HG02938 (cell line): ENCODE measurements around the gene NAPB.
A peak's percentile ranks its signal among the peaks of the same experiment; 100 is the strongest.

Experiments used
- ATAC-seq: cut with Tn5 transposase; IDR thresholded peaks from one replicate; pipeline ENCODE4 v1.9.1; 2021; ENCODE audit warnings: mild to moderate bottlenecking, moderate library complexity; ENCODE audit not compliant: unreplicated experiment

NAPB gene

DNA sequence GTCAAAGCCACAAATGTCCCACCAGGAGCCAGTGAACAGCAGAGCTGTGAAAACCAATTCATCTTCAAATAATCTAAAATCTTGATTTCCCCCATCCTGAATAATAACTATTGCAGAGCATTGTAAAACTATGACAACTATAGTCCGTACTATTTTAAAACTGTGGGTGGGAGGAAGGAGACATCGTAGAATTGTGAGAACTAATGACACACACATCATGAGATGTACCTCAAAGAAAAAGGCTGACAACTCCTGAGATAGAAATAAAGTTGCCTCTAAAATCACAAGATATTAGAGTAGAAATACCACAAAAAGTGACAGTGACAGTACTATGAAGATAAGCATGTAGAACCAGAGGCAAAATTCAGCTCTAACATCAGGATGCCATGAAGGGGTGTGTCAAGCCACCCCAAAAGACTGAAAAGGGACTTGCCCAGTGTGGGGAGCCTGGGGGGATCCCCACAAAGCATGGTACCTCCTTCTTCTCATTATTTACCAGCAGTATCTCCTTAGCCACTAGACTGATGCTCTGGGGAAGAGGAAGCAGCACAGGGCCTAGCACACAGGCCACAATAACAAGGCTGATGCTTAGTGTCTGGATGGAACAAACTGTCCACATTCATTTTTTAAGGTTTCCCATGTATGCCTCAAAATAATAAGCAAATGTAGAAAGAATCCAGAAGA, 13.4 kb downstream of the NAPB start:
- peak; percentile 83 for ATAC-seq

DNA sequence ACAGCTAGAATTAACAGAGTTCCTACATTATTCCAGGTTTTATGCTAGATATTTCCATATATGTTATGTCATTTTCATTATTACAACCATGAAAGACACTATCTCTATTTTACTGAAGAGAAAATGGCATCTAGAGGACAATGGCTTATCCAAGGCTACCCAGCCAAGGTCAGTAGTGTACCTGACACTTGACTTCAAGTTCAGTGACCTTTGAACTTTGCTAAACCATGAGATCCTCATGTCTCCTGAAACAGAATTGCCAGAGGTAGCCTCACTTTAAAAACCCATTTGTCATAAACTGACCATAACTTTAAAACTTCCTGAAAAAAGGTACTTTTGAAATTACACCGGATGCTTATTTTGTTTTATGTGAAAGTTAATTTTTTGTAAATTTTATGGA, 14.4 kb downstream of the NAPB start:
- ATAC-seq = no peak

DNA sequence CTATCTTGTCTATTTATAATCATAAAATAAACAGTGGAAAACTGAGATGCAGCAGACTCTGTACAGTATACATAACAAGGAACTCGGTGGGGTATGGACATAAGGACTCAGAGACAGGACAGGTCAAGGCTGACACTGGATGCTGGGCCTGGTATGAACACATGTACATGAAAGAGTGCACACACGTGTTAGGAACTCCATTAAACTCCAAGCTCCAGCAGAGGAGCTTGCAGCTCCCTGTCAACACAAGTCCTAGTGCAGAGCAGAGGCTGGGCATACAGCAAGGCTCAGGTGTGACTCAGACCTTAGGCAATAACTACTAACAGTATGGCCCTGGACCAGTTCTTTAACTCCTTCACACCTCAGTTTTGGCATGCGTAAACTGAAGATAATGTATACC, 17.1 kb downstream of the NAPB start:
- no peak for ATAC-seq

DNA sequence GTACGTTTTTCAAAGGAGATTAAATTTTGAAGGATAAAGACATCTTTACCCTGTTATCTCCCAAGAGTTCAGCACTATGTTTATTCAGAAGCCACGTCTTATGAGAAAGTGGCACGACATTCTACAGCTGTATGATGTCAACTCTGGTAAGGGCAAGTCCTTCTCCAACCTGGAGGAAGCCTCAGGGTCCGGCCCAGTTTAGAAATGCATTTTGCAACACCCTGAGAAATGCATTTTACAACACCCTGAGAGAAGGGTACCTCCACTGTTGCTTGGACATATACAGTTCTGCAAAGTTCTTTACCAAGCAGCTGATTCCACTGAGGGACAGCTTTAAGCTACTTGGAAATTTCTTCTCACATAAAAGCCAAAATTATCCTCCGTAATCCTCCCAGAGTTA, 17.5 kb downstream of the NAPB start:
- no peak for ATAC-seq

GRCh38 chr20:23401051-23401450, 20.2 kb downstream of the NAPB start:
- ATAC-seq = no peak

- peak; percentile 72 for ATAC-seq
Observed at GRCh38 chr20:23399568-23400241, 21.6 kb downstream of the NAPB start.

- ATAC-seq = no peak
Observed at GRCh38 chr20:23397961-23398360, 23.3 kb downstream of the NAPB start.

GRCh38 chr20:23396950-23397627, 24.2 kb downstream of the NAPB start:
- ATAC-seq = no peak

DNA sequence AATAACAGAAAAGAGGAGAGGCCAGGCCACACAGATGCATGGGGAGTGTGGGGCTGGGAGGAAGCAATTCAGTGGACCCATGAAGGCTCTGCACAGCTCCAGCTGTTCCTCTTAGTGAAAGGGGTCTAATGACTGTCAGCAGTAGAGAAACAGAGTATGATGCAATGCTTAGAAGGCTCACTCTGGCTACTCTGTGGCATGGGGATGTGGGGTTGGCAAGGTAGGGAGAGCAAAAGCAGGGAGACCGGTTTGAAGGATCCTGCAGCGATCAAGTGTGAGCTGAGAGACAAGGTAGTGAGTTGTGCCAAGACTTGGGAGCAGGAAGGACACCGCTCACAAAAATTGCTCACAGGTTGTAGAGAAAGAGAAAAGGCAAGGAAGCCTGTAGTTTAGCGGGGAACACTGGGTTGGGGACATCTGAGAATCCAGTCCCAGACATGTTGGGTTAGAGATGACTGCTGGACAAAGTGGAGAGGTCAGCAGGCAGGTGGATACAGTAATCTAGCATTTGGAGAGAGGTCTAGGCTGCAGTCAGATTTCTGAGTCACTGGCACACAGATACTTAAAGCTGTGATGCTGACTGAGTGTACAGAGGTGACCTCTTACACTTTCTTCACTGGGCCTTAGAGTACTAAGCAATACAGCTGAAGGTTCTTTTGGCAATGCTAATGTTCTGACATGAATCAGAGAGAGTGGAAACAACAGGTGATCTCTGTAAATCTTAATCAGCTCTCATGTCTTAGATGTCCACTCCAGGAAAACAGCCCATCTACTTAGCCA, 27.1 kb downstream of the NAPB start:
- ATAC-seq = no peak

DNA sequence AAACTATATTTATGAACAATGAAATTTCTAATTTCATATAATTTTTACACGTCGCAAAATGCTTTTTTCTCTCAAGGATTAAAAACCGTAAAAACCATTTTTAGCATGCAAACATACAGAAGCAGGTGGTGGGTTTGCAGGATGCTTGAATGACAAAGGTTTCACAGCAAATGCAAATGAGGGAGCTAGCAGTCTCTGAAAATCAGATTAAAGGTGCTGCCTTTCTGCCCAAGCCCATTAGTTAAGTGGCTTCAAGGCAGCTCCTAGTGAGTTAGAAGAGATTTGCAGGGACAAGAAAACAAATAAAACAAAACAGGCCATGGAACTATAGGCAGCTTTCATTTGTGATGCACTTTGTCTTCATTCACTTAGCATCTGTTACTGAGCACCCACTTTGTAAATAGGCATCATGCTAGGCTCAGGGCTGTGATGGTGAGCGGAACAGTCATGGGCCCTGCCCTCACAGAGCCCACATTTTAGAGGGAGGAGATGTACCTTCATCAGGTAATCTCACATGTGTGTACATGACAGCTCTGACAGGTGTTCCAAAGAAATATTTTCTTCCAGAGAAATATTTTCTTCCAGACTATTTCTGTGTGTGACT, 29.5 kb downstream of the NAPB start:
- ATAC-seq = no peak

GRCh38 chr20:23390091-23390774, 31.1 kb downstream of the NAPB start:
- no peak for ATAC-seq

- no peak for ATAC-seq
Observed at GRCh38 chr20:23387118-23387443, 34.2 kb downstream of the NAPB start.

DNA sequence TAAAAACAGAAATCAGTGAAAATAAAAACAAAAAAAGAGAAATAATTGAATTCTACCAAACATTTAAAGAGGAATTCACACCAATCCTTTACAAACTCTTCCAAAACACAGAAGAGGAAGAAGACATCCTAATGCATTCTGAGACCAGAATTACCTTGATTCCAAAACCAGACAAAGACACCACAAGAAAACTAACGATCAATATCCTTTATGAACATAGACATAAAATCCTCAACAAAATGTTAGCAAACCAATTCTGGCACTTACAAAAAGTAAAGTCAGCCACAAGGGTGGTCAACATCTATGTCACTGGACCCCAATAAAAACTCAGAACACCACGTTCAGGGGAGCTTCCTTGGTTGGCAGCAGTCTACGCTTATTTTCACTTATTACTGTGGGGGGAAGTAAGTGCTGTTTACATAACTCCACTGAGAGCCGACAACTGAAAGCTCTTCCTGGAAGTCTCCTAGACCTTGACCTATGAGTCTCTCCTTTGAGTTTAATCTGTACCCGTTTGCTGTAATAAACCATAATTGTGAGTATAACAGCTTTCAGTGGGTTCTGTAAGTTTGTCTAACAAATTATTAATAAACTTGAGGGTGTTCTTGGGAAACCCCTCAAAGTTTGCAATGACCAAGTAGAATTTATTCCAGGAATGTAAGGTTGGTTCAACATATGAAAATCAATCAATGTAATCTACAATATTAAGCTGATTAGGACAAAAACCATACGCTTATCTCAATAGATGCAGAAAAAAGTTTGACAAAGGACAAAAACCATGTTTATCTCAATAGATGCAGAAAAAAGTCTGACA, 34.8 kb downstream of the NAPB start:
- ATAC-seq = no peak

- no peak for ATAC-seq
Observed at GRCh38 chr20:23381876-23382275, 39.4 kb downstream of the NAPB start.

DNA sequence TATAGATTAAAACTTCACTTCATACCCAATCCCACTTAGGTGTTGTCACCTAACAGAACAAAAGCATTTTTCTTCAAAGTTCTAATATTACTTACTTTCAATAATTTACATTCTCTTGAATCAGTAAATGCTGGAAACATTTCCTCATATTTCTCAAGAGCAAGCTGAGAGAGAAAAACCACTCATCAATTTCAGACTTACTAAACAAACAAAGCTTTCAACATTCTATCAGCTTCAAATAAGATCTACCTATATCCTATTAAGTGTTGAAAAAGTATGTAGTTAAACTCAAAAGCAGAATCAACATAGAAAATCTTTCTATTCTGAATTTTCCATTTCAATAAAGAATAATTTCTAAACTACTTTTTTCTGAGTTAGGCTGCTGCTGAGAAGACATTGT, 41.5 kb downstream of the NAPB start:
- no peak for ATAC-seq

DNA sequence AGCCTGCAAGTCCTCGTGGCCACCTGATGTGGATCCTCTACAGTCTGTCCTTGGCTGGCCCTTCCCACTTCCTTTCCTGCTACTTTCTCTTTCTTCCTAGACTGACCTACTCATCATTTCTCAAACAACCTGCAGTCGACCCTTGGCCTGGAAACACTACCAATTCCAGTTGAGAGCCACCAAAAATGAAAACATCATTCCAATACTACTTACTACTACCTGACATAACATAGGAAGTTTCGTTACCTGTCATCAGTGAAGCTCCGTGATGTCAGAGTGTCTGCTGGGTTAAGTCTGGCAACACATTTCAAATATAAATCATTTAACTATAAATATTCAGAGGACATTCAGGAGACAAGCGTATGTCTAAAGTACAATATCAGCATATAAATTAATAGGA, 45.5 kb downstream of the NAPB start:
- ATAC-seq = no peak

DNA sequence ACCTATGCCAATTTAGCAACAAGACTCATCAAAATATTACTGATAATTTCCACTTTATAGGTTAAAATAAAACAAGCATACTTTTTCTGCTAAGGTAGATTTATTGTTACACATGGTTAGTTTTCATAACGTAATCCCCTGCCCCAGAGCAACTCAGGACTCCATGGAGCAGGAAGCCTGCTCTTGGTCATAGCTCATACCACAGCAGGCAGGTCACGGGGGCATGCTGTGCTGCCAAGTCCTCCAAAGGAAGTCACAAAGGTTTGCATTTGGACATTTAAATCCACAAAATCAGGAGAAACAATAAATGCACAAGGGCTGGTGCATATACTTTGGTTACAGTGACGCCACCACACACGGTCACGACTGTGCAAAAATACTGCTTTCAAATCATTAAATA, 46.8 kb downstream of the NAPB start:
- ATAC-seq = no peak

- ATAC-seq = no peak
Observed at GRCh38 chr20:23371496-23371895, 49.8 kb downstream of the NAPB start.

GRCh38 chr20:23370873-23371272, 50.4 kb downstream of the NAPB start:
- ATAC-seq = no peak

DNA sequence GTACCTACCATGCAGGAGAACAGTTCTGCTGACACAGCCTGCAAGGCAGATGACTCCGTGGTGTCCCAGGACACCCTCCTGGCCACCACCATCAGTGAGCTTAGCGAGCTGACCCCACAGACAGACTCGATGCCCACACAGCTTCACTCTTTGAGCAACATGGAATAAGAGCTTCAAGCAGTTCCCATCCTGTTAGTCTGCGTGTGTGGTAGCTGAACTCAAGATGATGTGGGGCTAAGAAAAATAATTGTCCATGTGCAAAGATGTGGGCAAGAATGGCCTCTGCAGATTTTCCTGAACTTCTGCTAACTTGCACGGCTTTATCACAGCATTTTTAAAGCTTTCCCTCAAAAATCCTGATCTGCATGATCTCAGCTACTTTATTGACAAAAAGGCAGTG, 51.0 kb downstream of the NAPB start:
- no peak for ATAC-seq
